Bronchial epithelial cell (primary cell): ENCODE results near the gene PDE6C. TPM values are rescaled to one million over a fixed set of nuclear protein-coding genes. Genes with fewer than 3 reads are reported as not detected.

ENCODE experiments used
- DNase-seq: peaks from one replicate; pipeline ENCODE4 v3.0.0-alpha.2; 2010; ENCODE audit warnings: low read depth
- FAIRE-seq: peaks from 2 replicates; lab custom pipeline; 2011; peaks lifted over from hg19 to GRCh38; lab: Jason Lieb, UNC
- H3K27me3 ChIP-seq: 2 replicates; pipeline ENCODE4 v1.5.1; 2011; ENCODE audit warnings: low read length; ENCODE audit not compliant: control insufficient read depth, insufficient read depth
- H3K36me3 ChIP-seq: 2 replicates; pipeline ENCODE4 v1.5.1; 2011; ENCODE audit warnings: low read length; ENCODE audit not compliant: control insufficient read depth, insufficient read depth
- H3K4me3 ChIP-seq: 2 replicates; pipeline ENCODE4 v1.5.1; 2011; ENCODE audit warnings: mild to moderate bottlenecking, low read depth, low read length, control low read depth
- total RNA-seq: library from RNA; depleted of rRNA; stranded (reverse); fragments of >200 nt; gene quantifications from 2 replicates; pipeline ENCODE4 v1.2.1, GENCODE V29; 2014
- TF ChIP-seq, protein P1 (sequence below): IDR thresholded peaks from 2 replicates; pipeline ENCODE4 v1.5.1; 2011; ENCODE audit warnings: mild to moderate bottlenecking, moderate library complexity, low read length, control low read depth, inconsistent platforms; ENCODE audit not compliant: insufficient read depth, severe bottlenecking

The PDE6C gene
- total RNA-seq, 1 donor from 2014 or later: not detected

DNA sequence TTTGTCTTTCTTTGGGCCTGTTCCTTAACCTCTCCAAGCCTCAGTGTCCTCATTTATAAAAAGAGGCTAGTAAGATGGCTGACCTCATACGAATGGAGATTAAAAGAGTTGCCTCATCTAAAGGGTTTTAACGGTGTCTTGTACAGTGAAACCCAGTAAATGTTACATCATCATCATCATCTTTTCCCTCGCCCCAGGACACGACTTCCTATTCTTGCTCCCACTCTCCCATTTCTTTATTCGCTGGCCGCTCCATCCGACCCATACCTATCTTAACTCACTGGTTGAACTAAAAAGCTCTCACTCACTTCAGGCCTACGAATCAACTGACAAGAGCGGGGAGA lies 89.5 kb downstream of the PDE6C start:
- FAIRE-seq: no peak
- DNase-seq: peak; percentile 57

GRCh38 chr10:93702210-93703001 lies 90.1 kb downstream of the PDE6C start, which contains the start of gene FRA10AC1:
TSS of gene FRA10AC1 (minus strand) at chr10:93702592. CDS start at chr10:93700106, 2,486 bp downstream.
- H3K27me3 ChIP-seq: no peaks in the 10 kb centered on the region
- H3K4me3 ChIP-seq: peak within 1 kb of the TSS; percentile 73
- FAIRE-seq (no peak), DNase-seq (peak; percentile 62)
- peaks cover 2% of the 10 kb centered on the region for H3K36me3 ChIP-seq
- TF ChIP-seq, protein P1, sequence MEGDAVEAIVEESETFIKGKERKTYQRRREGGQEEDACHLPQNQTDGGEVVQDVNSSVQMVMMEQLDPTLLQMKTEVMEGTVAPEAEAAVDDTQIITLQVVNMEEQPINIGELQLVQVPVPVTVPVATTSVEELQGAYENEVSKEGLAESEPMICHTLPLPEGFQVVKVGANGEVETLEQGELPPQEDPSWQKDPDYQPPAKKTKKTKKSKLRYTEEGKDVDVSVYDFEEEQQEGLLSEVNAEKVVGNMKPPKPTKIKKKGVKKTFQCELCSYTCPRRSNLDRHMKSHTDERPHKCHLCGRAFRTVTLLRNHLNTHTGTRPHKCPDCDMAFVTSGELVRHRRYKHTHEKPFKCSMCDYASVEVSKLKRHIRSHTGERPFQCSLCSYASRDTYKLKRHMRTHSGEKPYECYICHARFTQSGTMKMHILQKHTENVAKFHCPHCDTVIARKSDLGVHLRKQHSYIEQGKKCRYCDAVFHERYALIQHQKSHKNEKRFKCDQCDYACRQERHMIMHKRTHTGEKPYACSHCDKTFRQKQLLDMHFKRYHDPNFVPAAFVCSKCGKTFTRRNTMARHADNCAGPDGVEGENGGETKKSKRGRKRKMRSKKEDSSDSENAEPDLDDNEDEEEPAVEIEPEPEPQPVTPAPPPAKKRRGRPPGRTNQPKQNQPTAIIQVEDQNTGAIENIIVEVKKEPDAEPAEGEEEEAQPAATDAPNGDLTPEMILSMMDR: peak; percentile 48

More for the DNA sequence above, 89.5 kb downstream of the PDE6C start:
- Histone ChIP-seq H3K4me3 (peak overlapping the region; percentile 73), H3K27me3 (no peaks in the 10 kb centered on the region), H3K36me3 (peaks cover 2% of the 10 kb centered on the region)
- TF ChIP-seq, protein P1: no peak

DNA sequence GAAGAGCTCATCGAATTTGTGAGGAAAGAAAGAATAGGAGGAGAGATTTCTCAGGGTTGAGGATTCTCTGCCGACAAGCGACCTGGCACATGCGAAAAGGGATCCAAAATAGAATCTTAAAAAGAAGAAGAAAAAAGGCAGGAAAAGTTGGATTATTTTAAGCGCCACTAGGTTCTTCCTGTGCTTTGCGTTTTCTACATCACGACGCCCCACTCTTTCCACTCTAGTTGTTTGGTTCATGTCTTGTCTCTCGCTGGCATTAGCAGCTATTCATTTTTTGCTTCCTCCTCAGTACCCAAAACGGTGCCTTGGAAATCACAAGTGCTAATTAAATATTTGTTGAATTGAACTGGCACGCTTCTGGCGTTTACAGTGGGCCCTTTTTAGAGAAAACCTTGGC lies 90.7 kb downstream of the PDE6C start:
- DNase-seq: peak; percentile 5
- no peak for FAIRE-seq
- TF ChIP-seq, protein P1: no peak
- Histone ChIP-seq H3K27me3 (no peaks in the 10 kb centered on the region), H3K4me3 (peak overlapping the region; percentile 73), H3K36me3 (peaks cover 2% of the 10 kb centered on the region)

DNA sequence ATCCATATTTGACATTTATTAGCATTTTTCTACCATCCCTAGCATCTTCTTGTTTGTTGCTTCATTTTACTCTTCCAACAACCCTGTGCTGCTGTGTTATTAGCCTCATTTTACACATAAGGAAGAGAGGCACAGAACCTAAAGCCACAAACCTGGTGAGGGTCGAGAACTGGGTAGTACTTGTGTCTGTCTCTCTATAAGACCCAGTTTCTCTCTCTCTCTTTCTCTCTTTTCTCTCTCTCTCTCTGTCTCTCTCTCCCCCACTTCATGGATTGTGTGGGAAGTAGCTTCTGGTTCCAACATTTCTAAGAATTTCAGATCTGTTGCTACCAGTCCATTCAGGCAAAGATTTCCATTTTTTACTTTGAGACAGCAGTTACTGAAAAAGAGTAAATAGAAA lies 91.5 kb downstream of the PDE6C start:
- FAIRE-seq (no peak), DNase-seq (no peak)
- H3K4me3 ChIP-seq: no peak overlapping the region
- TF ChIP-seq, protein P1: no peak
- peaks cover 2% of the 10 kb centered on the region for H3K36me3 ChIP-seq
- no peaks in the 10 kb centered on the region for H3K27me3 ChIP-seq

DNA sequence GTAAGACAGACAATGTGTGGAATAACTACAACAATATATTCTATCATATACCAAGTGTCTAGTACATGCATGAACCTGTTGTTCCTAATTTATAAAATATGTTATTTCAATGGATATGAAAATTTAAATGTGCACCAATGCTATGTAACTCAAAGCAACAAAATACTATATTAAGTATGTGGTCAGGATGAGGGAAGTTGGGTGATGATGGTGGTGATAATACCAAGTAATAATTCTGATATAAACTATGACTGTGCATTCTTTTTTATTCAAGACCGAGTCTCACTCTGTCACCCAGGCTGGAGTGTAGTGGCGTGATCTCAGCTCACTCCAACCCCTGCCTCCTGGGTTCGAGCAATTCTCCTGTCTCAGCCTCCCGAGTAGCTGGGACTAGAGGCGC lies 92.1 kb downstream of the PDE6C start:
- Histone ChIP-seq H3K4me3 (no peak overlapping the region), H3K36me3 (no peaks in the 10 kb centered on the region), H3K27me3 (no peaks in the 10 kb centered on the region)
- FAIRE-seq (no peak), DNase-seq (no peak)
- TF ChIP-seq, protein P1: no peak

DNA sequence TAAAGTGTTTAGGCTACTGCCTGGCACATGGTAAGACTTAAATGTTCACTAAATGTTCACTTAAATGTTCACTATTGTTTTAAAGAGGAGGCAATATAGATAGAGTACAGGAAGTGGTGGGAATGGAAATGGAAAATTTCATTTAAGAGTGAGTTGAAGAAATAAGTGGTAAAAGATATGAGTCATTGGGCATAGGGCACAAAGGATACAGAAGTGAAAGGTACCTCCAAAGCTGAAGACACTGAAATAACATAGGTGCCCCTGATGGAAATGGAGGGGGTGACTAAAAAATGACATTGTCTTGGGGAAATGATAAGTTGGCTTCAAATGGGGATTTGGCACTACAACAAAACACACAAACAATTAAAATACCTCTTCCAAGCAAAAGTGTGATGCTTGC lies 95.3 kb downstream of the PDE6C start:
- FAIRE-seq (no peak), DNase-seq (no peak)
- TF ChIP-seq, protein P1: no peak
- no peaks in the 10 kb centered on the region for H3K36me3 ChIP-seq
- no peak overlapping the region for H3K4me3 ChIP-seq
- no peaks in the 10 kb centered on the region for H3K27me3 ChIP-seq
